ENCODE measurements around the gene ASAP2.

The ASAP2 gene

DNA sequence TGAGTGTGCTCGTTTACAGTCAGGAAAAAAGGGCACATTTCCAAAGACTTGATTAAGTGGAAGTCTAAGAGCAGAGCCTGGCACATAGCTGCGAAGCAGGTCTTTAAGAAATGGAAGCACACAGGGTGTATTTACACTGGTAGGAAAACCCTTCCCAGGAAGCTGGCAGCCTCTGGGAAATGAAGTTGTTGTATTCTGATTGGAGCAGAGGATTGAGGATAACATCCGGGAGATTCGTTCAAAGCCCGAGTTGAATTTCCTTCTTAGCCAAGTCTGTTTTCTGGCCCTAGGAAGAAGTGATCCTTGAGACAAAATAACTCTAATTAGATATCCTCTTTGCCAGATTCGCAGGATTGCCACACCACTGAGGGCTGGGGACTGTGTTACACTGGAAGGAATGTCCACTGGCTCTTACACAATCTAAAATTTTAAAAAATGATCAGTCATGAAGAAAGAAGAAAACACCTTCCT is 140.8 kb downstream of the ASAP2 start:
- ATAC-seq (no peak), DNase-seq (no peak)

DNA sequence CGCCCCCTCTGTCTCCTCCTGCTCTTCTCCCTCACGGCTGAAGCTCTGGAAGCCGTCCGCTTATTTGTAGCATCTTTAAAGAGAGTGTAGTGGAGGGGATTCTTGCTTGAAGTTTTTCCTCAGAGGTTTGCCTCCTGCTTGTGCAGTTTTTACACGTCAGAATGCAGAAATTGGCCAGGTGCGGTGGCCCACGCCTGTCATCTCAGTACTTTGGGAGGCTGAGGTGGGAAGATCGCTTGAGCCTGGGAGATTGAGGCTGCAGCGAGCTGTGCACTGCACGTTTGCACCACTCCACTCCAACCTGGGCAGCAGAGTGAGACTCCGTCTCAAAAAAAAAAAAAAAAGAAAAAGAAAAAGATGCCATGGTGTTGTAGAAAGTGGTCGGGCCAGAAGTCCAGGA is 147.7 kb downstream of the ASAP2 start:
- ATAC-seq: no peak
- no peak for DNase-seq

DNA sequence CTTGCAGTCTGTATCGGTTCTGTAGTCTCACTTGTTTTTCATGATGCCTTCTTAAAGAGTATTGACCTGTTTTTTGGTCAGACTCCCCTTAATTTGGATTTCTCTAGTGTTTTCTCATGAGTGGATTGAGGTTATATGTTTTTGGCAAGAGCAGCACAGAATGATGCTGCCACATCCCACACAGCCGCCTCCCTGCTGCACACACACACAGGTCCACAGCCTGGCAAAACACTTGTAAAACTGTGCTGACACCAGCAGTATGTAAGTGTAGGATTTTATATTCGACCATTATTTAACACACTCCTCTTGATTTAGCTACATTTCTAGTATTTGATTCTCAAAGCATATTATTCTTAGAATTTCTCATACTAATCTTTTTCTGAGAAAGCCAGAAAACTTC is 148.7 kb downstream of the ASAP2 start:
- DNase-seq (no peak), ATAC-seq (no peak)

DNA sequence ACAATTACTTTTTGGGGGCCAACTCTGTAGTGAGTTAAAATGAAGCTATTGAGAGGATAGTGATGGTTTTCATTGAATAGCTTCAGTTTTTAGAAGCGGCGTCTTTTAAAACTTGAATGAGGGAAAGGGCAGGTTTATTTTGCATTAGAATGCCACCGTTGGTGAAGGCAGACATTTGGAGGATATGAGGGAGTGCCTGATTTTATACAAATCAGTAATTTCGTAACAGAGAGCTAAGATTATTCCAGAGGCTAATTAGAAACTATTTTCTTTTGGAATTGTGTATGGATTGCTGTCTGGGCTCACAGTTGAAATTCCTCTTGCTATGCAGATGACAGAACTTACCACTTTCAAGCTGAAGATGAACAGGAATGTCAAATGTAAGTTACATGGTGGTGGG is 149.1 kb downstream of the ASAP2 start:
- no peak for ATAC-seq

DNA sequence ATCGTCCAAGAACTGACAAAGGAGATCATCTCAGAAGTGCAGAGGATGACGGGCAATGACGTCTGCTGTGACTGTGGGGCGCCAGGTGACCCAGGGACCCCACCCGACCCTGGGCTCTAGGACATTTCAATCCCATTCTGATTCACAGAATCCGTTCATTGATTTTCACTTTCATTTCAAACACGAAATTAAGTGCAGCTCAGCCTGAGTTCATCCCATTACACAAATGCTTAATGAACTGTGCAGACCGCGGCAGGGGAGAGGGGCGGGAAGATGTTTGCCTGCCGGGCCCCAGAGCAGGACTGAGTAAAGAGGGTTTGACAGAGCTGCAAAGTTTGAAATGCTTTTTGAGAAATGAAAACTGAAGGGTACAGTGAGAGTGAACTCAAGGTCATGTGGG is 149.6 kb downstream of the ASAP2 start:
- DNase-seq (no peak), ATAC-seq (no peak)

More for the DNA sequence above, 149.1 kb downstream of the ASAP2 start:
- DNase-seq: no peak

DNA sequence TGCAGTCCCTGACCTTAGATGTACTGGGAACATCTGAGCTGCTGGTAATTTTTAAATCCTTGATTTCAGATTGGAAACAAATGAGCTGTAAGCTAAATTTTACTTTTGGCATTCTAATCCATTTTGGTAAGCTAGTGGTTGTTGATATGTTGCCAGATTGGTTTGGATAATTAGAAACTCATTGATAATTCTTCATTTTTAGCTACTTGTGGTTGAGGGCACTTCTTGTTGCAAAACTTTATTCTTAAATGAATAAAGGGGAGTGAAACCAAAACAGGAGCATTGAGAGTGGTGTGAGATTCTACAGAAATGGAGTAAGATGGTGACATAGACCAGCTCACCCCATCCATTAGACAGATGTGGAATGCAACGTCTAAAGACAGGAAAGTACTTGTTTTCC is 152.2 kb downstream of the ASAP2 start:
- DNase-seq (no peak), ATAC-seq (no peak)

DNA sequence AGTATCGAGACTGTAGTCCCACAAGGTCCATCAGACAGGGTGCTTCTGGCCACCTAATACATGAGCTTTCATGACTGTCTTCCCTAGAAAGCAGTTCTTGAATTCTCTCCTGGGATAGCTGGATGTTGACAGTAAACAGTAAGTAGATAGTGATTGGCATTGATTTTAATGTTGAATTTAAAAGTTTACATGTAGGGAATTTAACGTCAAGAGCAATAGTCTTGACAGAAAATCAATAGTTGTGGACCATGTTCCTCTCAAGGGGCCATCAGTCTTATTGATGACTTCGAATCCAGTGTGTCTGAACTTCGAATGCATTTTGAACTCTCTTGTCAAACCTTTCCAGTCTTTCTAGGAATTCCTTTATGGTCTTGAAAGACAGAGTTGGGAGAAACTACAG is 152.9 kb downstream of the ASAP2 start:
- DNase-seq (no peak), ATAC-seq (no peak)

DNA sequence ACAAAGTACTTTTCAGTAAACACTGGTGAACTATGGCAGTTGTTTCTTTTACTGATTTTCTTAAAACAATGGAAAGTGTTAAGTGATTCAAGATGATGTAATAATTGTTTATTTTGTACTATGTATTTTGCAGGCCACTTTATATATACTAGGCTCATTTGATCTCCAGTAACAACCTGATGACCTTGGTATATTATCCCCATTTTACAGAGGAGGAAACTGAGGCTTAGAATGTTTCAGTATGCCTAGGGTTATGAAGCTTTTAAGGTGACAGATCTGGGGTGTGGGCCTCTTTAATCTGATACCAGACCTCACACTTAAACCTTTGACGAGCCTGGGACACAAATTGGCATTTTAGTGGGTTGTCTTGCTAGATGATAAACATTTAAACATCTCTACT is 153.5 kb downstream of the ASAP2 start:
- ATAC-seq: no peak
- no peak for DNase-seq

DNA sequence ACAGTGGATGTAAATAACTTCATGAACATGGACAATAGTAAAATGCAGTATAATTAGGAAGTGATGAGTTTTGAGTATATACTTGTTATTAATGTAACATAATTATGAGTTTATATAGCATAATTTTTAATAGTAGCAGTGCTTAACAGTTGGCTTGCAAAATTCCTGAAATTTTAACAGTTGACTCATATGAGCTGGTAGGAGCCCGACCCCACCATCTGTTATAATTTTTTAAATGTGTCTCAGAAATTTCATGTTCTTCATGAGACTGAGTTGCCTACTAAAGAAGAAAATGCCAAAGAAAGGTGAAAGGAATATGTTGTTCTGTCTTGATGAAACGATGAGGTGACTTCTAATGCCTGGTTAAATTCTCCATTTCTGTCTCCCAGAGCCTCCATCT is 154.1 kb downstream of the ASAP2 start:
- DNase-seq (no peak), ATAC-seq (no peak)

DNA sequence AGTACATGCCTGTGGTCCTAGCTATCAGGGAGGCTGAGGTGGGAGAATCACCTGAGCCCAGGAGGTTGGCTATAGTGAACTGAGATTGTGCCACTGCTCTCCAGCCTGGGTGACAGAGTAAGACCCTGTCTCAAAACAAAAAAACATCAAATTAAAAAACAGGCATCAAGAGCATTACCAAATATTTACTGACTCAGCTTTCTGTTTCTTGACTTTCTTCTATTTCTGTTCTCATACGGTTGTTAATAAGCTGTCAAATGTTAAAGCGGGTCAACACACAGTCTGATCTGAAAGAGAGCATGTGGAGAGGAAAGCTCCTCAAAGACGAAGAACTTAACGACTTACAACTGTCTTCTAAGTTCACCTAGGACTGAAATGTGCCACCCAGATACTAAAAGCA is 157.8 kb downstream of the ASAP2 start:
- ATAC-seq (no peak), DNase-seq (no peak)

DNA sequence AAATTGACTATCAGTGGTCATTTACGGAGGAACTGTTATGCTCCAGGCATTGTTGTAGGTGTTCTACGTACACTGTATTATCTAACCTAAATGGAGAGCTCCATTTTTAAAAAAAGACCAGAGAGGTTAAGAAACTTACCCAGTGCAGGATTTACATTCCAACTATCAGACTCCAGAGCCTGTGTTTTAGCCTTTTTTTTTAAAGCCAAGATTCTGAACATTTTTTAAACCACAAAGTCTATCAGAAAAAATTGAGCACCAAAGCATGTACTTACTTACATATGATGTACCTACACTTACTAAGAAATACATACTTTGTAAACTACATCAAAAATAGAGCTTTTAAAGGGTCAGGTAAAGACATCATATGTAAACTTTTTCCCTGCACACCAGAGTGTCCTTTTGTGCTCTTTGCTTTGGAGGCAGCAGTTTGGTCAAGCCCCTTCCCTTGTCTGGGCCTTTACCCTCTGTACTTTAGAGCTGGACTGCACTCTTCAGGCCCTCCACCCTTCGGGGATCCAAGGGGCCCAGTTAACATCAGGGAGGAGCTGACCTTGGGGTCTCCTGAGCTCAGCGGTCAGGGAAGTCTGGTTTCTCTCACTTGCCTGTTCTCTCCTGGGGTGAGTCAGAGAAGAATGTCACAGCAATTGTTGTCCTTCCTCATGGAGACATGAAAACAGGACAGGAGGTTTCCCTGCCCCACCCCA is 158.3 kb downstream of the ASAP2 start:
- ATAC-seq (no peak), DNase-seq (no peak)

DNA sequence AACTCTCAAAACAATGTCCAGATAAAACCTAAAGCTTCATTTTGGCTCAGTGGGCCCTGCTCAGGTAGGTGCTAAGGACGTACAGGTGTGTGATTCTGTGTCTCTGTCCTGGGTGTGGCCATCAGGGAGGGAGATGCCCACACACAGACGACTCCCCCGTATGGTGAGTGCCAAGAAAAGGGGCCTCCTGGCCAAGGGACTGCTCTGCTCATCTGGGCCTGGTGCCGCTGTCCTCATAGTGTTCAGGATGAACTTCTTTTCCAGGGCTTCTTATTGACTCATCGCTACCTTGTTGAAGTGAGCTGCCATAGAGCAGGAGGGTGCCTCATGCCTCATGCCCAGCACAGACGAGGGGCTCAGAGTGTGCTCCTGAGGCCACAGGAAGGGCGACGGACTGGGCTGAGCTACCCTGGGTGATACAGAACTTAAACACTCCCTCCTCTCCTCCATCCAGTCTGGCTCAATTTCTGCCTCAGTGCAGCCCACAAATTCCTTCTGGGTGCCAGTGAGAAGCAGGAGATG is 158.9 kb downstream of the ASAP2 start:
- DNase-seq (no peak), ATAC-seq (no peak)

DNA sequence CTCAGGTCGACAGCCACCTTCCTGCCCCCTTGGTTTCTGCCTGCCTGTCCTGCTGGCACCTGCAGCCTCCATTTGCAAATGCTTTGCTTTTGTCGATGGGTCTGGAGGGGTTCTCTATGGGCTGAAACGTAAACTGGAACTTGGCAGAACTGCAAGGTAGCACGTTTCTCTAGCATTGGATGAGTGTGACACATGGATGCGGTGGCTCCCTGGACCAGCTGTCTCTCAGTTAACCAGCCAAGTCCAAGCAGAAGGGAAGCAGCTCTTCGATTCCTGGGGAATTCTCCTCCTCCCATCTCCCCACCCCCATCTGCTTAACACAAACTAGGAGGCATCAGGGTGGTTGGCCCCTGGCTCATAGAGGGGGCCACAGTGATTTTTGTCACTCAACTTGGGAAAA is 159.4 kb downstream of the ASAP2 start:
- ATAC-seq: no peak
- DNase-seq: no peak

DNA sequence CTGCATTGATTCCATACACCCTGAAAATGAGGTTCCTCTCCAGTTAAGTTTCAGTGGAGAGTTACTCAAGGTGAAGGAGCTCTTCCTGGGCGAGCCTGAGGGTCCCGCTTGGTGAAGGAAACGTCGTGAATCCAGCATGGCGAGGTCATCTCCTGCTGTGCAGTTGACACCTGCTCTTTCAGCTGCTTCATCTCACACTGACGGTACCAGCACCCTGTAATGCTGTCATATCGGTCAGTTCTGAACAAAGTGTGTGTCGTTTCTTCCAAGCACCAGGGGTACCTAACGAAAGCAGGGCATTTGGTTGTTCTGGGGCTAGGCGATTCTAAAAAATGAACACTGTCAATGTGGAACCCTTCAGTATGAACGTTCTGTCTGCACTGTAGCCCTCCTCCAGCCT is 164.1 kb downstream of the ASAP2 start:
- DNase-seq (no peak), ATAC-seq (no peak)

DNA sequence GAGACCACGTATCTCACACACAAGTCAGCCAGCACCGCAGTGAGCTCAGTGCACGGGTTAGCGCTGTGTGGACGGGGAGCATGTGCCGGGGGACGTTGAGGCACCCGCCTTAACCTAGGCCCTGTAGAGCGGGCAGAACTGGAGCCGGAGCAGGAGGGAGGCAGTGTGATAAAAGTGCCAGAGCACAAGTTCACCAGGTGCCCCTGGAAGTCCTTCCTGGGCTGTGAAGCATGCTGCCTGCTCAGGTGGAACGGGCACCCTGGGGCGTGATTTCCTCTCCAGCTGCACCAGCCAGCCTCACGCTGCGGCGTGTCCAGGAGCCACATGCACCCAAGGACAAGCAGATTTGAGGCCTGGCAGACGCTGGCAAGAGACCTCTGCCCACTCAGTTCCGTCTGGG is 166.4 kb downstream of the ASAP2 start:
- DNase-seq (no peak), ATAC-seq (no peak)

DNA sequence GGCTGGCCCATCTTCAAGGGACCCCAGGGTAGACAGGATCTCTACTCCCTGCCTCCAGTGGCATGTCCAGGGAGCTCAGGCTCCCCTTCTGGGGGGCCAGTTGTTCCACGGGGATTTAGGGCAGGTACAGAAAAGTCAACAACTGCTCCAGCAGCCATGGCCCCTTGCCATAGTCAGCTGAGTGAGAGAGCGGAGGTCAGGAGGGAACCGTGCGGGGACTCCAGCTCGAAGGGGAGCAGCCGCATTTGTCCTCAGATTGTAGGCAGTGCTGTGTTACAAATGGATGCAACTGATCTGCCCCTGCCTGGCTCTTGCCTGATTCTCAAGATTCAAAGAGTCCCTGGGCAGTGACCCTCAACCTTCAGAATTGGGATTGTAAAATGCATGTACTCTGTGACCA is 166.9 kb downstream of the ASAP2 start:
- ATAC-seq: no peak

DNA sequence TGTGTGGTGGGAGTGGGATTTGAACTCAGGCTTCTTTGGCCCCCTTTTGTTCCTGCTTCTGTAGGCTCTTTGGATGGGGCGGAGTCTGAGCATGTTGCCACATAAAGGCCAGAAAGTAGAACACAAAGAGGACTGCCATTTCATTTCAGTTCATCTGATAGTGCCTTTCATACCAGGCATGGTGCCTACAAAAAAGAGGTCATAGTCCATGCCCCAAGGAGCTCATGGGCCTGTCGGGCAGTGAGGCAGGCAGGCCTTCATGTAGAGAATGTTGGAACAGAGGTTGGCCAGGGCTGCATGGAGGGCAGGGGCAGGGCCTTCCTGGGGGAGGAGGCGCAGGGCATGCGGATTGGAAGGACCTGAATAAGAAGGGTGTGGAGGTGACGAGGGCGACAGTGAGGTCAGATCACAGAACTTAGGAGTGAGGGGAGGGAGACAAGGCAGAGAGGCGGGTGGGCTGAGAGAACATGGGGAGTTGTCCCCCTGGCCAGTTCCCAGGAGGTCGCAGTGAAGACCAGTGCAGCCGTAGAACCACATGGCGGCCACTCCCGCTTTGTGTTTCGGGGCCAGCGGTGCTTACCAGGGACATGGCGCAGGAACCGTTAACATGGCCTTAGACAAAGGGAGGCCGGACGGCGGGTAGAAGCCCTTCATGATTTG is 167.6 kb downstream of the ASAP2 start:
- DNase-seq (no peak), ATAC-seq (no peak)

More for the DNA sequence above, 166.9 kb downstream of the ASAP2 start:
- DNase-seq: no peak

DNA sequence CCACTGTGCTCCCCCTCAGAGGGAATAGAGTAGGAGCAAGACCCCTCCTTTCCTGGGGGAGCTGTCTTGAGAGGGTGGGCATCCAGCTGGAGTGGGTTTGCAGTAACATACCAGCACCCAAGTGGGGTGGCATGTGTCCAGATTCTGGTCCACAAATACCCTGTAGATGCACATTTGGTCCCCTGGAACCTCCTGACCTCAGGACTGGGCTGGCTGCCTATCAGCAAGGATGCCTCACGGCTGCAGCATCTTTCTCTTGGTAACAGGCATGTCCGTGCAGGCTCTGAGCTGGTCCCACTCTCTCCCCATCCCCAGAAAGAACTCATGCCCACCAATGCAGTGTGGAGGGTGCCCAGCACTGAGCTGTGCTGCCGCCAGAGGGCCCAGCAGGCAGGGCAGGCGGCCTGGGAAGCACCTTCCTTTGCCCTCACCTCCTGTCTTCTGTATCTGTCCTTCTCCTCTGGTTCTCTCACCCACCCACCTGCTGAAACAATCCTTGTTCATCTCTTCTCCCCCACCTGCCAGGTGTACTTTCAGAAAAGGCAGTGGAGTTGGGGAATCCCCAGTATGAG is 169.3 kb downstream of the ASAP2 start:
- ATAC-seq (no peak), DNase-seq (no peak)

DNA sequence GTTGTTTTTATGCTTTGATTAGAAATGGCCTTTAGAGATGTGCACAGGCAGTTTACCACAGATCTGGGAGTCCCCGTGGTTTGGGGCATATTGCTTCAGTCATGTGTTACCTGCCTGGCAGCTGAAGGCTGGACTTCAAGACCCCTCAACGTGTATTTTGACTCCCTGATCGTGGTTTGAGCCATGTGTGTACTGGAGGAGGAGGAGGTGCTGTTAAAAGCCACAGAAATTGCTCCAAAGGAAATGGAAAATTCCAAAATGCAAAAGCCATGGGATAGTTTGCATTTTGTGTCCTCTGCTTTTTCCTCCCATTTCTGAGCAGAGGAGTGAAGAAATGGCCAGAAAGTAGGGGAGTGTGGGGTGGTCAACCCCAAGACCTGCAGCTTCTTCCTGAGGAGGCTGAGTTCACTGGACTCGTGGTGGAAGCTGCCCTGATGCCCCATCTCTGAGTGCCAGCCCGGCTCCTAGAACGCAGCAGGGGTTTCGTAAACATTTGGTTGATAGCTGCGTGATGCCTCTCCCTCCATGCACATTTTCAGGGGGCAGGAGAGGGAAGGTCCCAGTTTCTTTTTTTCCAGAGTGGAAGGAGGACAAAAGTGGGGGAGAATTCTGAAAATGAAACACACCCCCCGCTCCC is 171.0 kb downstream of the ASAP2 start:
- DNase-seq (no peak), ATAC-seq (no peak)

DNA sequence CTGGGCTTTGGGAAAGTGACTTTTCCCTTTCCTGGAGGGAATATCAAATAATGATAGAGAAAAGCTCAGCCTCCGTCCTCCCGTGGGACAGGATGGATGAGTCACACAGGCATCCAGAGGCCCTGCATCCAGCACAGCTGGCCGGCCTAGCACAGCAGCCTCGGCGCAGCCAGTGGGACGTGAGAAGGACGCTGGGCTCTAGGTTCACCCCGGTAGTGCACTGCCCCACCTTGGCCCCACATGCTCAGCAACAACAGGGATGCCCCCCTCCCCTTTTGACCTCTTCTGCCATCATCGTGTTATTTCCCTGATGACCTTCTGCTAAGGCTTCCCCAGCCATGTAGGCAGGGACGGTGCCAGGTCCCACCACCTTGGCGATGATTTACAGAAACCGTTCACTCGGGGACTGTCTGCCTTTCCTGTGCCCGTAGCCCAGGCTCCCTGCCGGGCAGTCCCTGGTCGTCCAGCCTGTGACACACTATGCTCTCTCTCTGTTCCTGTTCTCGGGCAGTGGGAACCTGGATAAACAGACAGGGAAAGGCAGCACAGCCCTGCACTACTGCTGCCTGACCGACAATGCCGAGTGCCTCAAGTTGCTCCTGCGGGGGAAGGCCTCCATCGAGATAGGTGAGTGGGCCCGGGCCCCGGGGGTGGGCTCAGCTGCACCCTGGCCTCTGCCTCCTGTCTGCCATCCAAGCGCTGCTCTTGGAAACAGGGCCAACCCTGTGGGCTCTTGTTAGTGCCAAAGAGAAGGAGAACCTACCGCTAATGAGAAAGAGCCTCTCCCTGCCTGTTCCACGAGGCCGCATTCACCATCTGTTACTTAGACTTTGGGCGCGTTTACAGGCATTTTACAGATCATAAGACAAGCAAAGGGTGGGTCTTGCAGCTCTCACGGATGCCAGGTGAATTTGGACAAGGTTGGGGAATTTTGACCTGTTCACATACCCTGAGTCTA is 172.1 kb downstream of the ASAP2 start:
- no peak for ATAC-seq
- no peak for DNase-seq

DNA sequence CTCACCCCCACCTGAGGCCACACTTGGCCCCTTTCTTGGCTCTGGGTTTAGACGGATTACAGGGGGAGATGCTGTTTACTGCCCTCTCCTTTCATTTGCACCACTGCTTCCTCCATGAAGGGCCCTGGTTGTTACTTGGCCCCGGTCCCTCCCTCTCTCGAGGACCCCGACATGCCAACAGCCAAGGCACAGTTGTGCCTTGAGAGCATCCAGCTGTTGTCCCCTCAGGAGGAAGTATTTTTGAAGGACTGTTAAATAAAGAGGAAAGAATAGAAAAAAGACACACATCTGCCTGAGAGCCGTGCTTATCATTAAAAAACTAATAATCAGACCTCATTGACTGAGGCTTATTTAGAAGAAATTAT is 172.8 kb downstream of the ASAP2 start:
- DNase-seq: no peak
- no peak for ATAC-seq
